Tibial artery (tissue), 4 donors: ENCODE measurements around the gene NR2F1-AS1.
"Not testable (repeated sequence)": the region's sequence is repeated elsewhere in the genome, so short reads cannot be mapped to it uniquely, and the experiment has no call there.

Experiments used
- DNase-seq, 2 donors: peaks; one replicate each; pipeline ENCODE4 v3.0.0-alpha.2; 2019
- H3K27ac ChIP-seq, 2 donors: fragments of 200-600 bp; sonication (generic) in 1 of 2; 1 replicate in 1 of 2; 2 replicates in 1 of 2; pipeline ENCODE4 v1.5.1; 2018 to 2019; ENCODE audit warnings: mild to moderate bottlenecking in 1 of 2
- H3K27me3 ChIP-seq, 2 donors: fragments of 200-600 bp; sonication (generic) in 1 of 2; one replicate each; pipeline versions ENCODE4 v1.5.1 to v1.6.0; 2016 to 2019
- H3K36me3 ChIP-seq, 3 donors: fragments of 200-600 bp; sonication (generic) in 2 of 3; one replicate each; pipeline ENCODE4 v1.5.1; 2016 to 2019; ENCODE audit warnings: mild to moderate bottlenecking in 2 of 3
- H3K4me1 ChIP-seq, 4 donors: fragments of 200-600 bp; sonication (generic) in 2 of 4; 1 replicate in 3 of 4; 2 replicates in 1 of 4; pipeline ENCODE4 v1.5.1; 2016 to 2019
- H3K4me3 ChIP-seq, 2 donors: fragments of 200-600 bp; sonication (generic) in 1 of 2; 1 replicate in 1 of 2; 2 replicates in 1 of 2; pipeline ENCODE4 v1.5.1; 2018 to 2019; ENCODE audit warnings: mild to moderate bottlenecking in 2 of 2
- H3K9me3 ChIP-seq, 3 donors: fragments of 200-600 bp; sonication (generic) in 1 of 3; one replicate each; pipeline ENCODE4 v1.5.1; 2016 to 2019
- CTCF ChIP-seq, 2 experiments: fragments of 200-600 bp in 1 of 2; fragments of 450-650 bp in 1 of 2; IDR thresholded peaks; one replicate each; pipeline ENCODE4 v1.5.1; 2017 to 2019; ENCODE audit warnings: antibody characterized with exemption in 2 of 2, mild to moderate bottlenecking in 1 of 2, moderate library complexity in 1 of 2
- intact Hi-C: fragments of 100-400 bp; cut with DNase I; formaldehyde crosslinking; loops from one replicate; pipeline ENCODE4 v1.15.0; 2023; ENCODE audit warnings: low total_unique reads

NR2F1-AS1 gene

DNA sequence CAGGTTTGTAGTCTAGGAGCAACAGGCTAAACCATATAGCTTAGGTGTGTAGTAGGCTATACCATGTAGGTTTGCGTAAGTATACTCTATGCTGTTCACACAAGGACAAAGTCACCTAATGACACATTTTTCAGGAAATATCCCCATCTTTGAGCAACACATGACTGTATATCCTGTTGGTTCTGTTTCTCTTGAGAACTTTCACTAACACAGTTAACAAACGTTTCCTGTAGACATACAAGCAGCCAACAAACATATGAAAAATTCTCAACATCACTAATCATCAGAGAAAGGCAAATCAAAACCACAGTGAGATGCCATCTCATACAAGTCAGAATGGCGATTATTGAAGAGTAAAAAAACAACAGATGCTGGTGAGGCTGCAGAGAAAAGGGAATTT lies 68.2 kb downstream of the NR2F1-AS1 start:
- no peak for TF ChIP-seq CTCF (IDR thresholded peaks at IDR 0.05)
- DNase-seq = no peak
- H3K36me3 ChIP-seq = no peaks in the 10 kb centered on the region

GRCh38 chr5:93511445-93511844 lies 69.6 kb downstream of the NR2F1-AS1 start:
- no peak for TF ChIP-seq CTCF (IDR thresholded peaks at IDR 0.05)
- no peaks in the 10 kb centered on the region for H3K9me3 ChIP-seq
- no peak overlapping the region for H3K4me3 ChIP-seq
- no peaks in the 10 kb centered on the region for H3K27me3 ChIP-seq
- H3K36me3 ChIP-seq = no peaks in the 10 kb centered on the region
- H3K27ac ChIP-seq = no peak overlapping the region
- intact Hi-C loops = no loop called here
- no peak for DNase-seq
- H3K4me1 ChIP-seq = no peaks in the 10 kb centered on the region

More for the DNA sequence above, 68.2 kb downstream of the NR2F1-AS1 start:
- no peaks in the 10 kb centered on the region for H3K27me3 ChIP-seq
- H3K4me3 ChIP-seq = no peak overlapping the region
- H3K27ac ChIP-seq = no peak overlapping the region
- H3K4me1 ChIP-seq = no peaks in the 10 kb centered on the region
- H3K9me3 ChIP-seq = no peaks in the 10 kb centered on the region
- intact Hi-C loops = no loop called here

GRCh38 chr5:93510626-93511380 lies 70.2 kb downstream of the NR2F1-AS1 start:
- intact Hi-C loops = no loop called here

GRCh38 chr5:93505553-93505952 lies 75.5 kb downstream of the NR2F1-AS1 start:
- H3K27ac ChIP-seq, H3K9me3 ChIP-seq, DNase-seq, intact Hi-C loops, H3K4me3 ChIP-seq, H3K4me1 ChIP-seq, H3K36me3 ChIP-seq, H3K27me3 ChIP-seq: not testable (repeated sequence)

More at GRCh38 chr5:93510626-93511380, 70.2 kb downstream of the NR2F1-AS1 start:
- no peak for DNase-seq
- Histone ChIP-seq H3K36me3 (no peaks in the 10 kb centered on the region), H3K27me3 (no peaks in the 10 kb centered on the region), H3K27ac (no peak overlapping the region), H3K4me3 (no peak overlapping the region), H3K9me3 (no peaks in the 10 kb centered on the region), H3K4me1 (no peaks in the 10 kb centered on the region)
- no peak for TF ChIP-seq CTCF (IDR thresholded peaks at IDR 0.05)

- no peak overlapping the region for H3K4me3 ChIP-seq
- DNase-seq = no peak
- no peaks in the 10 kb centered on the region for H3K27me3 ChIP-seq
- no peak for TF ChIP-seq CTCF (IDR thresholded peaks at IDR 0.05)
- no peak overlapping the region for H3K27ac ChIP-seq
- H3K36me3 ChIP-seq = no peaks in the 10 kb centered on the region
- H3K9me3 ChIP-seq = no peaks in the 10 kb centered on the region
- intact Hi-C loops = no loop called here
- no peaks in the 10 kb centered on the region for H3K4me1 ChIP-seq
Measured at GRCh38 chr5:93503598-93504067, 77.4 kb downstream of the NR2F1-AS1 start.

DNA sequence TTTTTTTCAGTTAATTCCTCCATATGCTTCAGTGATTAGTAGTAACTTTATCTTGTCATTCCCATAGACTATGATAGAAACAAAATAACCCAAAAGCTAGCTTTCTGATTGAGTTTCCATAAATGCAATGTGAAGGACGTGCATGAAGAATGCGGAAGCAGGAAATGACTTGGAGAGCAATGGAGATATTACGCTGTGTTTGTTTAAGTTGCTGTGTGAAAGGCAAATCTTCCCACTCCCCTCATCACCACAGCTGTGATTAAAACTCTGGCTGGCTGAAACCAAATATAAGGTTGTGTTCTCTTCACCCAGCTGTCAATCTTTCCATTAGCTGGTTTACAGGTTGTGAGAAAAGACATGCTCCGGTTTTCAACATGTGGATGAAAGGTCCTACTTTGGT lies 83.9 kb downstream of the NR2F1-AS1 start:
- Histone ChIP-seq H3K27ac (no peak overlapping the region), H3K4me1 (no peaks in the 10 kb centered on the region), H3K36me3 (no peaks in the 10 kb centered on the region), H3K9me3 (no peaks in the 10 kb centered on the region), H3K4me3 (no peak overlapping the region), H3K27me3 (no peaks in the 10 kb centered on the region)
- no peak for TF ChIP-seq CTCF (IDR thresholded peaks at IDR 0.05)
- intact Hi-C loops = no loop called here
- DNase-seq = no peak
